Endothelial cell of umbilical vein (primary cell): ENCODE results near the gene TREML1.

Experiments used
- EZH2 ChIP-seq: IDR thresholded peaks from 2 replicates; pipeline ENCODE4 v1.6.1; 2012; ENCODE audit warnings: borderline replicate concordance, low read depth, mild to moderate bottlenecking, moderate library complexity, low read length, inconsistent platforms; ENCODE audit not compliant: severe bottlenecking
- POLR2A ChIP-seq: IDR thresholded peaks from 2 replicates; pipeline ENCODE4 v1.6.1; 2012; ENCODE audit warnings: low read depth, mild to moderate bottlenecking, control low read depth, low read length
- POLR2AphosphoS5 ChIP-seq: IDR thresholded peaks from 2 replicates; pipeline ENCODE4 v1.6.1; 2012; ENCODE audit warnings: low read depth, mild to moderate bottlenecking, control low read depth, low read length, moderate library complexity; ENCODE audit not compliant: insufficient read depth
- TF ChIP-seq, protein P1 (sequence below), 2 donors: IDR thresholded peaks; 1 replicate in 1 of 2; 2 replicates in 1 of 2; pipeline ENCODE4 v1.5.1; 2011; ENCODE audit warnings: low read length in 2 of 2, mild to moderate bottlenecking in 2 of 2, moderate library complexity in 2 of 2, control low read depth in 1 of 2, inconsistent platforms in 1 of 2, low read depth in 1 of 2; ENCODE audit not compliant: insufficient read depth in 1 of 2; ENCODE audit errors: extremely low read depth in 1 of 2

DNA sequence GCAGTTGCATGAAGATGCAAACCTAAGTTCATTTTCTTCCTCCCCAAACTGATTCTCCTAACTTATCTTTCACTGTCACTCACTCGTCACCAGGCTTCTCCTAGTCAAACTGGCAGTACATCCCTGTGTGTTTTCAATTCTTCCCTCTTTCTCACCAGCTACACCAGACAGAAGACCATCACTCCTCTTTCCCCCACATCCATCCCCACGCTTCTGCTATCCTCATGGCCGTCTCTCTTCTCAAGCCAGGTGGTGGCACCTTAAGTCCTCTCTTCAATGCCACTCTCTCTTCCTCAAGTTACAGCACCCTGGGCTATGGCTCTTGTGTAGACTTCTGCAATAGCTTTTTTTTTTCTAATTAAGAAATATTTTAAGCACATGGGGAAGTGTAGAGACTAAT lies 23.1 kb upstream of the TREML1 start:
- TF ChIP-seq, protein P1, sequence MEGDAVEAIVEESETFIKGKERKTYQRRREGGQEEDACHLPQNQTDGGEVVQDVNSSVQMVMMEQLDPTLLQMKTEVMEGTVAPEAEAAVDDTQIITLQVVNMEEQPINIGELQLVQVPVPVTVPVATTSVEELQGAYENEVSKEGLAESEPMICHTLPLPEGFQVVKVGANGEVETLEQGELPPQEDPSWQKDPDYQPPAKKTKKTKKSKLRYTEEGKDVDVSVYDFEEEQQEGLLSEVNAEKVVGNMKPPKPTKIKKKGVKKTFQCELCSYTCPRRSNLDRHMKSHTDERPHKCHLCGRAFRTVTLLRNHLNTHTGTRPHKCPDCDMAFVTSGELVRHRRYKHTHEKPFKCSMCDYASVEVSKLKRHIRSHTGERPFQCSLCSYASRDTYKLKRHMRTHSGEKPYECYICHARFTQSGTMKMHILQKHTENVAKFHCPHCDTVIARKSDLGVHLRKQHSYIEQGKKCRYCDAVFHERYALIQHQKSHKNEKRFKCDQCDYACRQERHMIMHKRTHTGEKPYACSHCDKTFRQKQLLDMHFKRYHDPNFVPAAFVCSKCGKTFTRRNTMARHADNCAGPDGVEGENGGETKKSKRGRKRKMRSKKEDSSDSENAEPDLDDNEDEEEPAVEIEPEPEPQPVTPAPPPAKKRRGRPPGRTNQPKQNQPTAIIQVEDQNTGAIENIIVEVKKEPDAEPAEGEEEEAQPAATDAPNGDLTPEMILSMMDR (IDR thresholded peaks at IDR 0.05; ENCODE audit: extremely low read depth in 1 of 2, insufficient read depth in 1 of 2, low read depth in 1 of 2, low read length in 2 of 2), result no peak
- no peak for TF ChIP-seq POLR2A
- no peak for TF ChIP-seq POLR2AphosphoS5
- TF ChIP-seq EZH2, result no peak
